ENCODE measurements around the gene NIPBL.

The NIPBL gene

DNA sequence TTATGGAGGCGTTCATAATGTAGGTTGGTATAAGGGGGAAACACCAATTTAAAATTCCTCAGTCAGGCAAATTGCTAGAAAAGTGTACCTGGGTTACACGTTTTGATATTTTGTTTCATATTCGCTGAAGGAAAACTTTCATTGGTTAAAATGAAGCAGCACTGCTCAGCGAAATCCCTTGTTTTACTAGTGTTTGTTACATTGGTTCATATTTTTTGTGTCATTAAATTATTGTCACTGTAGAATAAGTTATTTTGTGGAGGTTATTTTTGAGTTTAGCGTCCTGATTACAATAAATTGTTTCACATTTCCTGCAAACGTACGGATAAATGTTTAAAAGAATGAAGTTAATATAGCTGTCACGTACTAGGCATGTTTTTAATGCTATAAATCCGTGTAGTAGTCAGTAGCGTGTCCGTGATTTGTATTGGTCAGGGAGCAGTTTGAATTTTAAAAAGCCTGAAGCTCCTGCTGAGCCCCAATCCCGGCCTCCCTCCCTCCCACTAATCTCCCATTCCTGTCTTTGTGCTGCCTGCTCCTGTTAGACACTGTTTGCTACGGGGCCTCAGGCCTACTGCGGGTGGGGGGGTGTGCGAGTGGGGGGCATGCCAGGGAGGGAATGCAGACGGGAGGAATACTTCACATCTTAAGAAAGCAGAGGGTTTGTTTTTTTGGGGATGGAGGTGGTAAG is 2.0 kb downstream of the NIPBL start:
- TF ChIP-seq, protein P1, sequence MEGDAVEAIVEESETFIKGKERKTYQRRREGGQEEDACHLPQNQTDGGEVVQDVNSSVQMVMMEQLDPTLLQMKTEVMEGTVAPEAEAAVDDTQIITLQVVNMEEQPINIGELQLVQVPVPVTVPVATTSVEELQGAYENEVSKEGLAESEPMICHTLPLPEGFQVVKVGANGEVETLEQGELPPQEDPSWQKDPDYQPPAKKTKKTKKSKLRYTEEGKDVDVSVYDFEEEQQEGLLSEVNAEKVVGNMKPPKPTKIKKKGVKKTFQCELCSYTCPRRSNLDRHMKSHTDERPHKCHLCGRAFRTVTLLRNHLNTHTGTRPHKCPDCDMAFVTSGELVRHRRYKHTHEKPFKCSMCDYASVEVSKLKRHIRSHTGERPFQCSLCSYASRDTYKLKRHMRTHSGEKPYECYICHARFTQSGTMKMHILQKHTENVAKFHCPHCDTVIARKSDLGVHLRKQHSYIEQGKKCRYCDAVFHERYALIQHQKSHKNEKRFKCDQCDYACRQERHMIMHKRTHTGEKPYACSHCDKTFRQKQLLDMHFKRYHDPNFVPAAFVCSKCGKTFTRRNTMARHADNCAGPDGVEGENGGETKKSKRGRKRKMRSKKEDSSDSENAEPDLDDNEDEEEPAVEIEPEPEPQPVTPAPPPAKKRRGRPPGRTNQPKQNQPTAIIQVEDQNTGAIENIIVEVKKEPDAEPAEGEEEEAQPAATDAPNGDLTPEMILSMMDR (IDR thresholded peaks at IDR 0.05; ENCODE audit: low read depth, low read length, missing control alignments): no peak
- no peak for DNase-seq (ENCODE audit: low read depth)
- in situ Hi-C loops (cut with HindIII; ENCODE audit: low sequenced_read_pairs): no loop called here
- H3K4me3 ChIP-seq (ENCODE audit: low read depth, low read length): peak overlapping the region; percentile 82

DNA sequence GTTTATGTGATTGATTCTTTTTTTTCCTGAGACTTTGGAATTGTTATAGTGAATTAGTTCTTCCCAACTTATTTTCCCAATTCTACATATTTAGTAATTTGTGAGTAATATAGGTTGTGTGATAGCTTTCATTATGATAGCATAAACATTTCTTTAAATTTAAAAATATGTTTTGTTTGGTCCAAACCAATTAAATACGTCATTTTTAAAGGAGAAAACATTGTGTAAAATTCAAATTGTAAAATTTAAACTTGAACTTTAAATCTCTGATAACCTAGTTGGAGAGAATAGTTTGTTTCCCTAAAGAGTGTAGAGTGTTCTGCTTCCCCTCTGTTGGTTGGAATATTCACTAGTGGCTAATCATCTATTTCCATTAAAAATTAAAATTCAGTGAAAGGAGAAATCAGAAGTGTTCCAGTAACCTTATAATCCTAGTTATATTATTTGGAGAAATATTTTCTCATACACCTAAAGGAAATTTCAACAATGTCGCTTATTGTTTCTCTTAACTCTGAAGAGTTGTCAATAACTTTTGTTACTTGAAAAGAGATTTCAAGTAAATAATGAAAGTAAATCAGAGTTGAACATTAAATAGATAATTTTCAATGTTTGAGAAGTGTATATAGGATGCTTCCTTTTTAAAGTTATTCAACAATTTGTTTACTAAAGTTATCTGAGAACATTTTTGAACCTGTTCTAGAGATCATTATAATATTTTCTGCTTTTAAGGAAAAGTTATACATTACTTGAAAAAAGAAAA is 2.9 kb downstream of the NIPBL start:
- TF ChIP-seq, protein P1 (IDR thresholded peaks at IDR 0.05; ENCODE audit: low read depth, low read length, missing control alignments): no peak

DNA sequence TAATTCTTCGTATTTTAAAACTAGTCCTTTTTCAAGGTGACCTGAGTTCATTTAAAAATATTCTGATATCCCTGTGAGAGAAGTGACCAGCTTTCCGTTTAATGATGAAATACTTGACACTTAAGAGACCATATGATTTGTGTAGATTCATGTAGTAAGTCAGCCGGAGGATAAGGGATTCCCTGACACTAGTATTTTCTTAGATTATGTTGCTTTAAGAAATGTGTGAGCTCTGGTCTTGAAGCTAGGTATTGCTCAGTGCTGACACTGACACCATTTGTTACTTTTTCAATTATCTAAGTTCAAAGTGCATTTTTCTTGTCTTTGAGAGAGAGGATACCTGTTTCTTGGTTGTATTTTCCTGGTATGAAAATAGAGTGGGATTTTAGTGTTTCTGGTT is 4.2 kb downstream of the NIPBL start:
- TF ChIP-seq, protein P1 (IDR thresholded peaks at IDR 0.05; ENCODE audit: low read depth, low read length, missing control alignments): no peak
- no peak for DNase-seq (ENCODE audit: low read depth)
- in situ Hi-C loops (cut with HindIII; ENCODE audit: low sequenced_read_pairs): no loop called here
- H3K4me3 ChIP-seq (ENCODE audit: low read depth, low read length): no peak overlapping the region

More for the DNA sequence above, 2.9 kb downstream of the NIPBL start:
- in situ Hi-C loops (cut with HindIII; ENCODE audit: low sequenced_read_pairs): no loop called here
- peak overlapping the region; percentile 82 for H3K4me3 ChIP-seq (ENCODE audit: low read depth, low read length)
- DNase-seq (ENCODE audit: low read depth): no peak

DNA sequence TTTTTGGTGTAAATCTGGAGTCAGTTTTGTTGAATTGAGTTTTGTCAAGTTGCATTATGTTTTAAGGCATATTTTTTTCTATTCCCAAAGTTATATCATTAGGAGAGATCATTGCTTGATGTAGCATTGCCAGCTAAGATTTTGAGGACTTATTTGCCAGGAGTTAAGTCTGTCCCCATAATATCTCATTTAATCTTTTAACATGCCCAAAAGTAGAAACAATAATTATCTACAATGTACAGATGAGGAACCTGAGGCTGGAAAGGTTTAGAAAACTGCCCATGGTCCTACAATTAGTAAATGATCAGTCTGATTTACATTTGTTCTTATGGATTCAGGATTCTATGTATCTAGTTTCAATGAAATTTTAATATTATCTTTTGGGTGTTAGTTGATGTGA is 4.7 kb downstream of the NIPBL start:
- in situ Hi-C loops (cut with HindIII; ENCODE audit: low sequenced_read_pairs): no loop called here
- H3K4me3 ChIP-seq (ENCODE audit: low read depth, low read length): no peak overlapping the region

DNA sequence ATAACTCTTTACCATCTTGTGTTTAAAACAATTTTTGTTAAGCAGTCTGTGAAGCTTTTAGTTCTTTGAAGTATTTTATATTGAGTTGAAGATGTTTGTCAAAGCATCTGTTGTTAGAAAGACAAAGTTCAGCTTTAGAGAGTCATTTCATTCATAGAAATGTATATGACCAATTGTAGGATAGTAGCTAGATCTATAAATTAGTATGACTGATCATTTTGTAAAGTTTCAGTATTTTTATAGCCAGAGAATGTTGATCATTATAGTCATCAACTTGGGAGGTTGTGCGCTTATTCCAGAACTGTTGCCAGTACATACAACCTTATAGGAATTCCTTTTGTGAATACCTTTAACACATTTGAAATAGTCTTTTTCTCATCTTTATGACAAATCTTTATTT is 5.2 kb downstream of the NIPBL start:
- DNase-seq (ENCODE audit: low read depth): no peak
- H3K4me3 ChIP-seq (ENCODE audit: low read depth, low read length): no peak overlapping the region
- in situ Hi-C loops (cut with HindIII; ENCODE audit: low sequenced_read_pairs): no loop called here
- TF ChIP-seq, protein P1 (IDR thresholded peaks at IDR 0.05; ENCODE audit: low read depth, low read length, missing control alignments): no peak

More for the DNA sequence above, 4.7 kb downstream of the NIPBL start:
- DNase-seq (ENCODE audit: low read depth): no peak
- TF ChIP-seq, protein P1 (IDR thresholded peaks at IDR 0.05; ENCODE audit: low read depth, low read length, missing control alignments): no peak

DNA sequence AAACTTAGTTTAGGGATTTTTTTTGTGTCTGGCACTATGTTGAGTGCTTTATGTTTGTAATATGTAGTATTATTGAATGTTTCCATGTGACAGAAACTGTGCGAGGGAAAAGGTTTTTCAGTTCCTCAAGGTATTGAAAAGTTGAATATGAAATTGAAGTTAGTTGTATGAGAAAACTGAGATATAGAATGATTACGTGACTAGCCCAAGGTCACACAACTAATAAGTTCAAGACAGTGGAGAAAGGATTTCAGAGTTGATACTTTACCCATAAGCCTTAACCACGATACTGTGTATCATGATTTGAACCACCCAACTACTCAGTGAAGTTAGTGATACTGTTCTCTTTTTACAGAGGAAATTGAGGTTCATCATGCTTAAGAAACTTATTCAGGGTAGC is 5.7 kb downstream of the NIPBL start:
- in situ Hi-C loops (cut with HindIII; ENCODE audit: low sequenced_read_pairs): no loop called here
- DNase-seq (ENCODE audit: low read depth): no peak
- no peak overlapping the region for H3K4me3 ChIP-seq (ENCODE audit: low read depth, low read length)
- TF ChIP-seq, protein P1 (IDR thresholded peaks at IDR 0.05; ENCODE audit: low read depth, low read length, missing control alignments): no peak

Data from astrocyte of the cerebellum (primary cell).